CD4-positive, alpha-beta T cell (primary cell): Measurements from ENCODE around the gene THEM5. TPM values are rescaled to one million over a fixed set of nuclear protein-coding genes. Genes with fewer than 3 reads are reported as not detected.

Experiments used
- ATAC-seq: fragments of 200-7000 bp; cut with Tn5 transposase; one replicate; pipeline ENCODE4 v1.10.0; 2022; ENCODE audit warnings: mild to moderate bottlenecking; ENCODE audit not compliant: poor library complexity
- CTCF ChIA-PET: fragments of 350-600 bp; sonication (Branson Sonifier 250); formaldehyde crosslinking; loops from one replicate; lab custom pipeline; 2021; ENCODE audit warnings: antibody characterized with exemption, inconsistent platforms; lab: Charles Lee
- POLR2A ChIA-PET: fragments of 350-600 bp; sonication (Branson Sonifier 250); formaldehyde crosslinking; loops from one replicate; lab custom pipeline; 2021; ENCODE audit warnings: antibody characterized with exemption, inconsistent platforms; lab: Charles Lee
- DNase-seq, 14 experiments: peaks; one replicate each; pipeline ENCODE4 v3.0.0-alpha.2; 2013 to 2020; ENCODE audit warnings: mixed read lengths in 2 of 14
- H3K27ac ChIP-seq, 2 donors: one replicate each; pipeline versions ENCODE4 v1.5.1 to v1.7.0; 2013; ENCODE audit warnings: low read length in 2 of 2, low read depth in 1 of 2, mild to moderate bottlenecking in 1 of 2
- H3K27me3 ChIP-seq, 2 experiments: 1 replicate in 1 of 2; 2 replicates in 1 of 2; pipeline versions ENCODE4 v1.6.1 to v1.7.0; 2013; ENCODE audit warnings: low read length in 2 of 2, control low read depth in 1 of 2, mild to moderate bottlenecking in 1 of 2, moderate library complexity in 1 of 2; ENCODE audit not compliant: insufficient read depth in 2 of 2, control insufficient read depth in 1 of 2
- H3K36me3 ChIP-seq: one replicate; pipeline ENCODE4 v1.6.1; 2013; ENCODE audit warnings: low read length, control low read depth; ENCODE audit not compliant: insufficient read depth
- H3K4me1 ChIP-seq: one replicate; pipeline ENCODE4 v1.6.1; 2013; ENCODE audit warnings: low read length, control low read depth; ENCODE audit not compliant: insufficient read depth
- H3K4me3 ChIP-seq: one replicate; pipeline ENCODE4 v1.5.1; 2013; ENCODE audit warnings: mild to moderate bottlenecking, low read length, moderate library complexity
- H3K9me3 ChIP-seq, 2 experiments: 1 replicate in 1 of 2; 2 replicates in 1 of 2; pipeline versions ENCODE4 v1.6.1 to v1.7.0; 2013; ENCODE audit warnings: low read length in 2 of 2, mild to moderate bottlenecking in 2 of 2, control low read depth in 1 of 2, moderate library complexity in 1 of 2; ENCODE audit not compliant: control insufficient read depth in 1 of 2, insufficient read depth in 1 of 2
- H3K27ac Mint-ChIP-seq: one replicate; pipeline ENCODE4 v1.8.0; 2020; ENCODE audit warnings: mixed read lengths
- H3K27me3 Mint-ChIP-seq: one replicate; pipeline ENCODE4 v1.8.0; 2021; ENCODE audit warnings: mixed read lengths
- H3K36me3 Mint-ChIP-seq: one replicate; pipeline ENCODE4 v1.8.0; 2021; ENCODE audit warnings: low read depth, mixed read lengths
- H3K4me1 Mint-ChIP-seq: one replicate; pipeline ENCODE4 v1.8.0; 2021; ENCODE audit warnings: low read depth, mixed read lengths
- H3K4me3 Mint-ChIP-seq: one replicate; pipeline ENCODE4 v1.8.0; 2020; ENCODE audit warnings: mild to moderate bottlenecking, mixed read lengths
- H3K9me3 Mint-ChIP-seq: one replicate; pipeline ENCODE4 v1.8.0; 2020; ENCODE audit warnings: mixed read lengths
- CTCF ChIP-seq: fragments of 200-600 bp; IDR thresholded peaks from one replicate; pipeline ENCODE4 v1.8.0; 2022; ENCODE audit warnings: antibody characterized with exemption, mild to moderate bottlenecking
- intact Hi-C, 2 experiments: fragments of 100-400 bp; cut with DNase I in 1 of 2; cut with micrococcal nuclease in 1 of 2; formaldehyde crosslinking; loops; one replicate each; pipeline versions ENCODE4 v1.15.1 to v1.9.0; 2023 to 2025; cut with DNase I, micrococcal nuclease
- total RNA-seq, 174 experiments: library from RNA in 2 of 174; stranded (reverse) in 2 of 174; gene quantifications; one replicate each; pipeline ENCODE4 v1.2.3 and lab custom pipeline; 2021 to 2026

The THEM5 gene
- total RNA-seq, 2 experiments from 2014 or later: not detected

- H3K36me3 Mint-ChIP-seq: peaks cover 5% of the 10 kb centered on the region
- H3K4me1 Mint-ChIP-seq: peaks cover 40% of the 10 kb centered on the region
- Histone ChIP-seq H3K27ac (no peak overlapping the region), H3K9me3 (peaks cover 0 to 5% of the 10 kb centered on the region in 2 experiments), H3K27me3 (no peaks in the 10 kb centered on the region), H3K36me3 (peaks cover 11% of the 10 kb centered on the region), H3K4me3 (no peak overlapping the region), H3K4me1 (peaks cover 37% of the 10 kb centered on the region)
- no peaks in the 10 kb centered on the region for H3K9me3 Mint-ChIP-seq
- no peak for ATAC-seq
- DNase-seq: no peak
- intact Hi-C loops: no loop called here
- no peak for TF ChIP-seq CTCF
- H3K27ac Mint-ChIP-seq: no peak overlapping the region
- ChIA-PET CTCF (interaction anchor here (0.9 to 1.3 kb wide), 2 partner anchors 12 to 158 kb away, joined by 3 read pairs; partner anchors contain the start of gene RORC), POLR2A (no interaction called here)
- no peak overlapping the region for H3K4me3 Mint-ChIP-seq
- no peaks in the 10 kb centered on the region for H3K27me3 Mint-ChIP-seq
These were observed 10.1 kb downstream of the THEM5 start for GRCh38 chr1:151843398-151843797.

GRCh38 chr1:151841141-151841540, 12.4 kb downstream of the THEM5 start:
- intact Hi-C loops: no loop called here
- peak overlapping the region; percentile 86 for H3K27ac Mint-ChIP-seq
- H3K4me3 ChIP-seq: no peak overlapping the region

GRCh38 chr1:151840421-151840820, 13.1 kb downstream of the THEM5 start:
- no peak for DNase-seq
- intact Hi-C loops: no loop called here

More at GRCh38 chr1:151841141-151841540, 12.4 kb downstream of the THEM5 start:
- H3K36me3 Mint-ChIP-seq: peaks cover 2% of the 10 kb centered on the region
- Histone ChIP-seq H3K27ac (peak overlapping the region in 1 of 2 donors; percentile 54), H3K36me3 (peaks cover 6% of the 10 kb centered on the region), H3K4me1 (peaks cover 46% of the 10 kb centered on the region), H3K9me3 (peaks cover 0 to 5% of the 10 kb centered on the region in 2 experiments), H3K27me3 (no peaks in the 10 kb centered on the region)
- ATAC-seq (no peak), DNase-seq (no peak)
- no peak for TF ChIP-seq CTCF
- H3K4me3 Mint-ChIP-seq: peak overlapping the region; percentile 85
- H3K9me3 Mint-ChIP-seq: no peaks in the 10 kb centered on the region
- CTCF ChIA-PET: interaction anchor here (1.8 kb wide), 1 partner anchor 126 kb away, joined by 4 read pairs; no protein-coding TSS in a partner anchor
- POLR2A ChIA-PET: interaction anchor here (1.8 to 2.3 kb wide), 3 partner anchors 57 to 68 kb away, joined by 5 to 12 read pairs (median 8); partner anchors contain the start of gene THEM4
- no peaks in the 10 kb centered on the region for H3K27me3 Mint-ChIP-seq
- peaks cover 54% of the 10 kb centered on the region for H3K4me1 Mint-ChIP-seq

More at GRCh38 chr1:151840421-151840820, 13.1 kb downstream of the THEM5 start:
- Histone ChIP-seq H3K4me1 (peaks cover 48% of the 10 kb centered on the region), H3K36me3 (peaks cover 6% of the 10 kb centered on the region), H3K4me3 (peak overlapping the region; percentile 70), H3K27me3 (no peaks in the 10 kb centered on the region), H3K27ac (peak overlapping the region; percentile 54 to 90), H3K9me3 (peaks cover 0 to 5% of the 10 kb centered on the region in 2 experiments)
- Mint-ChIP-seq H3K9me3 (no peaks in the 10 kb centered on the region), H3K36me3 (no peaks in the 10 kb centered on the region), H3K4me3 (peak overlapping the region; percentile 85), H3K4me1 (peaks cover 57% of the 10 kb centered on the region), H3K27ac (peak overlapping the region; percentile 86), H3K27me3 (no peaks in the 10 kb centered on the region)
- no peak for ATAC-seq
- TF ChIP-seq CTCF: no peak
- POLR2A ChIA-PET: interaction anchor here (0.6 to 4.8 kb wide), 8 partner anchors 11 to 271 kb away, joined by 3 to 23 read pairs (median 6); partner anchors contain the start of genes MRPL9, TDRKH and THEM4
- CTCF ChIA-PET: interaction anchor here (1.3 to 2.1 kb wide), 4 partner anchors 10 to 152 kb away, joined by 3 to 8 read pairs (median 4); partner anchors contain the start of gene TDRKH
